ENCODE measurements around the gene MAN1C1. TPM values are rescaled to one million over a fixed set of nuclear protein-coding genes. Genes with fewer than 3 reads are reported as not detected.

The MAN1C1 gene
- total and polyA plus RNA-seq, 2 donors (not counting 3 experiments of a cell fraction or from before 2014, with no cell fraction given), result 1.5 to 4.0 TPM

- no peak for TF ChIP-seq FOS (IDR thresholded peaks at IDR 0.05; ENCODE audit: borderline replicate concordance, insufficient read depth, low read length)
- TF ChIP-seq GATA2 (IDR thresholded peaks at IDR 0.05; ENCODE audit: insufficient read depth, insufficient read length, low read depth, low read length), result no peak
- TF ChIP-seq MAX (IDR thresholded peaks at IDR 0.05; ENCODE audit: insufficient read depth, insufficient read length), result no peak
- TF ChIP-seq JUN (IDR thresholded peaks at IDR 0.05; ENCODE audit: borderline replicate concordance, insufficient read depth, insufficient read length, low read depth), result no peak
- TF ChIP-seq CTCF (IDR thresholded peaks at IDR 0.05; ENCODE audit: extremely low read depth in 1 of 2, insufficient read depth in 1 of 2, low read depth in 1 of 2, low read length in 2 of 2), result no peak
- no peak for TF ChIP-seq POLR2A (IDR thresholded peaks at IDR 0.05; ENCODE audit: low read depth, low read length)
- no peak for TF ChIP-seq EZH2 (IDR thresholded peaks at IDR 0.05; ENCODE audit: borderline replicate concordance, low read depth, low read length, severe bottlenecking)
- TF ChIP-seq POLR2AphosphoS5 (IDR thresholded peaks at IDR 0.05; ENCODE audit: insufficient read depth, low read depth, low read length), result no peak
- Histone ChIP-seq H3K9me3 (replicated peaks; ENCODE audit: control insufficient read depth, insufficient read depth, low read length) (no peaks in the 10 kb centered on the region), H3K9me1 (replicated peaks; ENCODE audit: control insufficient read depth, extremely low read depth, insufficient read depth, low read length) (no peaks in the 10 kb centered on the region), H3K4me1 (ENCODE audit: control insufficient read depth, extremely low read depth, insufficient read depth, low read length) (peaks cover 1% of the 10 kb centered on the region), H3K9ac (replicated peaks; ENCODE audit: extremely low read depth, insufficient read depth, low read length) (no peak overlapping the region), H3K36me3 (ENCODE audit: control insufficient read depth in 2 of 2, extremely low read depth in 1 of 2, insufficient read depth in 2 of 2, low read length in 2 of 2) (no peaks in the 10 kb centered on the region), H3K4me3 (replicated peaks in 1 of 3; ENCODE audit: insufficient read depth in 1 of 3, low read depth in 1 of 3, low read length in 3 of 3) (no peak overlapping the region), H3K27ac (ENCODE audit: insufficient read depth, low read depth, low read length) (no peak overlapping the region), H2AFZ (ENCODE audit: low read depth, low read length) (no peak overlapping the region), H4K20me1 (replicated peaks; ENCODE audit: control insufficient read depth, extremely low read depth, insufficient read depth, low read length) (no peaks in the 10 kb centered on the region), H3K27me3 (ENCODE audit: control insufficient read depth in 2 of 2, insufficient read depth in 2 of 2, low read length in 2 of 2) (peaks cover 4 to 15% of the 10 kb centered on the region in 2 experiments), H3K79me2 (ENCODE audit: control insufficient read depth, insufficient read depth, low read length) (no peaks in the 10 kb centered on the region), H3K4me2 (ENCODE audit: insufficient read depth, low read length) (no peak overlapping the region)
- no TSS peak for BruUV-seq (replicated peaks)
- dilution Hi-C loops (cut with MboI; ENCODE audit: extremely low pct_ligation_motif_present, low sequenced_read_pairs), result no loop called here
- CTCF ChIA-PET, result no interaction called here
- DNase-seq (ENCODE audit: low read depth, low spot score), result no peak
- FAIRE-seq, result no peak
- intact Hi-C loops (cut with micrococcal nuclease), result no loop called here
- POLR2A ChIA-PET, result no interaction called here
These were observed 84.0 kb downstream of the MAN1C1 start for GRCh38 chr1:25700626-25701025.

Data from endothelial cell of umbilical vein (primary cell).